Muscle of back (tissue), 11 donors: ENCODE measurements around the gene MRPL4. TPM values are rescaled to one million over a fixed set of nuclear protein-coding genes. Genes with fewer than 3 reads are reported as not detected.

ENCODE experiments used
- DNase-seq, 3 donors: peaks; one replicate each; pipeline versions ENCODE4 v3.0.0 to v3.0.0-alpha.2; 2013
- polyA plus RNA-seq, 10 donors: library from polyadenylated mRNA; unstranded; fragments of 120-200 nt; gene quantifications; one replicate each; pipeline ENCODE4 v1.2.1, GENCODE V29; 2013; ENCODE audit not compliant: insufficient read length in 10 of 10

The MRPL4 gene
- polyA plus RNA-seq, 10 donors, result 21.8 to 39.6 (median 30.0) TPM

- DNase-seq, result peak in 1 of 3 donors; percentile 65
Measured at GRCh38 chr19:10286803-10287737, 35.1 kb downstream of the MRPL4 start, which contains the start of gene ICAM4. TSS of gene ICAM4 (plus strand) at chr19:10286955. CDS start at chr19:10287013, 58 bp downstream.

DNA sequence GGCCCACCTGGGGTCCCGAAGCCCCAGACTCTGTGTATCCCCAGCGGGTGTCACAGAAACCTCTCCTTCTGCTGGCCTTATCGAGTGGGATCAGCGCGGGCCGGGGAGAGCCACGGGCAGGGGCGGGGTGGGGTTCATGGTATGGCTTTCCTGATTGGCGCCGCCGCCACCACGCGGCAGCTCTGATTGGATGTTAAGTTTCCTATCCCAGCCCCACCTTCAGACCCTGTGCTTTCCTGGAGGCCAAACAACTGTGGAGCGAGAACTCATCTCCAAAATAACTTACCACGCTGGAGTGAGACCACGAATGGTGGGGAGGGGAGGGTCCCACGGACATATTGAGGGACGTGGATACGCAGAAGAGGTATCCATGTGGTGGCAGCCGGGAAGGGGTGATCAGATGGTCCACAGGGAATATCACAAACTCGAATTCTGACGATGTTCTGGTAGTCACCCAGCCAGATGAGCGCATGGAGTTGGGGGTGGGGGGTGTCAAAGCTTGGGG is 36.7 kb downstream of the MRPL4 start:
- DNase-seq, result peak in 1 of 3 donors; percentile 57

DNA sequence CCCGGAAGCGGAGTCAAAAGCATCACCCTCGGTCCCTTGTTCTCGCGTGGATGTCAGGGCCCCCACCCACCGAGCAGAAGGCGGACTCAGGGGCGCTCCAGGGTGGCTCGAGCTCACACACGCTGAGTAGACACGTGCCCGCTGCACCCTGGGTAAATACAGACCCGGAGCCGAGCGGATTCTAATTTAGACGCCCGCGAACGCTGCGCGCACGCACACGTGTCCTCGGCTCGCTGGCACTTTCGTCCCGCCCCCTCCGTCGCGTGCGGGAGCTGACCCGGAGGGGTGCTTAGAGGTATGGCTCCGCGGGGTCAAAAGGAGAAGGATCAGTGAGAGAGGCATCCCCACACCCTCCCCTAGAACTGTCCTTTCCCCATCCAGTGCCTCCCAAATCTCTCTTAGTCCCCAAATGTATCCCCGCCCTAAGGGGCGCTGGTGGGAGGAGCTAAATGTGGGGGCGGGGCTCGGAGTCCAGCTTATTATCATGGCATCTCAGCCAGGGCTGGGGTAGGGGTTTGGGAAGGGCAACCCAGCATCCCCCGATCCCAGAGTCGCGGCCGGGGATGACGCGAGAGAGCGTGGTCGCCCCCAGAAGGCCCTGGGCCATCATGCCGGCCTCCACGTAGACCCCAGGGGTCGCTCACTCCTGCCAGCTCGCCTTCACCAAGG is 37.3 kb downstream of the MRPL4 start:
- peak in 1 of 3 donors; percentile 39 for DNase-seq

DNA sequence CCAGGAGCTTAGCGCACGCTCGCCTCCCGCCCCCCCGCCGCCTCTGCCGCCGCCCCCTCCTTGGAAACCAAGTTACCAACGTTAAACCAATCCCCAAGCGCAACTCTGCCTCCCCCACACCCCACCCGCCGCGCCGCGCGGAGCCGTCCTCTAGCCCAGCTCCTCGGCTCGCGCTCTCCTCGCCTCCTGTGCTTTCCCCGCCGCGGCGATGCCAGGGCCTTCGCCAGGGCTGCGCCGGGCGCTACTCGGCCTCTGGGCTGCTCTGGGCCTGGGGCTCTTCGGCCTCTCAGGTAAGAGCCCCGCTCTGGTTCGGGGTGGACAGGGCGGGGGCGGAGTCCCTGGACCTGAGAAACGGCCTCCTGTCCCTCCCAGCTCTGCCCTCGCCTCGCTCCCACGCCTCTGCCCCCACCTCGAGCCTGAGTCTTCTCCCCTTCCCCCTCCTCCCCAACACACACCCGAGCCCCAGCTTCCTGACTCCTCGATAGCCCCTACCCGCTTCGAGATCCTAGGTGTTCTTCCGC is 37.9 kb downstream of the MRPL4 start, which contains the start of gene ICAM5:
Gene ICAM5 (plus strand): TSS at position 117 of the 521 bp plus-strand sequence. CDS start 92 bp downstream, at position 209.
- DNase-seq, result no peak

- peak in 1 of 3 donors; percentile 38 for DNase-seq
Measured at GRCh38 chr19:10290357-10290875, 38.4 kb downstream of the MRPL4 start.

DNA sequence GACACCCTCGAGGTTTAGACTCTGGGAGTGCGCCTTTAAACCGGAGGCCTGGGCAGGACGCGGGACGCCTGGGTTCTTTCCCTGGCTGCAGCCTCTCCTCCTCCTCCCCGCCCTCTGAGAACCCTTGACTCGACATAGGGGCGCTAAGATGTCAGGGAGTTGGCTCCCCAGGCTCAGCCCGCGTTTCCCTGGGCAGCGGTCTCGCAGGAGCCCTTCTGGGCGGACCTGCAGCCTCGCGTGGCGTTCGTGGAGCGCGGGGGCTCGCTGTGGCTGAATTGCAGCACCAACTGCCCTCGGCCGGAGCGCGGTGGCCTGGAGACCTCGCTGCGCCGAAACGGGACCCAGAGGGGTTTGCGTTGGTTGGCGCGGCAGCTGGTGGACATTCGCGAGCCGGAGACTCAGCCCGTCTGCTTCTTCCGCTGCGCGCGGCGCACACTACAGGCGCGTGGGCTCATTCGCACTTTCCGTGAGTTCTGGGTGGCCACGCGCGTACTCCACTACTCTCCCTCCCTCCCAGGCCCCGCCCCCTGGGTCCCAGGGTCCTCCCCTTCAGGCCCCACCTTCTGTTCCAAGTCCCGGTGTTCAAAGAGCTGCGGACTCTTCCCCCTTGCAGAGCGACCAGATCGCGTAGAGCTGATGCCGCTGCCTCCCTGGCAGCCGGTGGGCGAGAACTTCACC is 39.0 kb downstream of the MRPL4 start:
- peak in 1 of 3 donors; percentile 62 for DNase-seq

GRCh38 chr19:10291554-10292205 is 39.7 kb downstream of the MRPL4 start:
- DNase-seq, result peak in 1 of 3 donors; percentile 37

DNA sequence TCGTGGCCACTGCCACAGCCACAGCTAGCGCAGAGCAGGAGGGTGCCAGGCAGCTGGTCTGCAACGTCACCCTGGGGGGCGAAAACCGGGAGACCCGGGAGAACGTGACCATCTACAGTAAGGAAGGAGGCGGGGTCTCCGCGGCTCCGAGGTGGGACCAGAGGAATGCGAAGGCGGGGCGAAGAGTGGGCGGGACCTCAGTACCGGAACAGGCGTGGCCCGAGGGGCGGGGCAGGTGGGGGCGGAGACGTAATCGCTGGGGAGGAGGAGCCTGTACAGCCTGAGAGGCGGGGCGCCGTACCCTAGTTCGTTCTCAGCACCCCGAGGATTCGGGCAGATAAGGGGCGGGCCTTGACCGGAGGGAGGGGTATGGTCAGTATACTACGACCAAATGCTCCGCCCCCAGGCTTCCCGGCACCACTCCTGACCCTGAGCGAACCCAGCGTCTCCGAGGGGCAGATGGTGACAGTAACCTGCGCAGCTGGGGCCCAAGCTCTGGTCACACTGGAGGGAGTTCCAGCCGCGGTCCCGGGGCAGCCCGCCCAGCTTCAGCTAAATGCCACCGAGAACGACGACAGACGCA is 40.3 kb downstream of the MRPL4 start:
- DNase-seq, result peak in 1 of 3 donors; percentile 52

GRCh38 chr19:10292789-10293636 is 41.0 kb downstream of the MRPL4 start:
- DNase-seq, result no peak

- no peak for DNase-seq
Measured at GRCh38 chr19:10293637-10294367, 41.8 kb downstream of the MRPL4 start.

- DNase-seq, result no peak
Measured at GRCh38 chr19:10294368-10294697, 42.3 kb downstream of the MRPL4 start.

DNA sequence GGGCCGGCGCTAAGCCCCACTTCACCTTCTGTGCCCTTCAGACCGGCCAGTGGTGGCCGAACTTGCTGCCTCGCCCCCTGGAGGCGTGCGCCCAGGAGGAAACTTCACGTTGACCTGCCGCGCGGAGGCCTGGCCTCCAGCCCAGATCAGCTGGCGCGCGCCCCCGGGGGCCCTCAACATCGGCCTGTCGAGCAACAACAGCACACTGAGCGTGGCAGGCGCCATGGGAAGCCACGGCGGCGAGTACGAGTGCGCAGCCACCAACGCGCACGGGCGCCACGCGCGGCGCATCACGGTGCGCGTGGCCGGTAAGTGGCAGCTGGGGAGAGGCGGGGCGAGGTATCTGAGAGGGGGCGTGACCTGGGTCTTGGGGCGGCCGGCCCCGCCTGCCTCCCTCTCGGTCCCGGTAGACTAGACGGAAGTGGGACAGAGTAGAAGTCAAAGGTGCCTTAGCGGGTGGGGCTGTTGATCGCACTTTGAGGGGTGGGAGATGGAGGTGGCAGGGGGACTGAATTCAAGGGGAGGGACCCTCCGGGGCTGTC is 43.4 kb downstream of the MRPL4 start:
- DNase-seq, result peak in 1 of 3 donors; percentile 55

DNA sequence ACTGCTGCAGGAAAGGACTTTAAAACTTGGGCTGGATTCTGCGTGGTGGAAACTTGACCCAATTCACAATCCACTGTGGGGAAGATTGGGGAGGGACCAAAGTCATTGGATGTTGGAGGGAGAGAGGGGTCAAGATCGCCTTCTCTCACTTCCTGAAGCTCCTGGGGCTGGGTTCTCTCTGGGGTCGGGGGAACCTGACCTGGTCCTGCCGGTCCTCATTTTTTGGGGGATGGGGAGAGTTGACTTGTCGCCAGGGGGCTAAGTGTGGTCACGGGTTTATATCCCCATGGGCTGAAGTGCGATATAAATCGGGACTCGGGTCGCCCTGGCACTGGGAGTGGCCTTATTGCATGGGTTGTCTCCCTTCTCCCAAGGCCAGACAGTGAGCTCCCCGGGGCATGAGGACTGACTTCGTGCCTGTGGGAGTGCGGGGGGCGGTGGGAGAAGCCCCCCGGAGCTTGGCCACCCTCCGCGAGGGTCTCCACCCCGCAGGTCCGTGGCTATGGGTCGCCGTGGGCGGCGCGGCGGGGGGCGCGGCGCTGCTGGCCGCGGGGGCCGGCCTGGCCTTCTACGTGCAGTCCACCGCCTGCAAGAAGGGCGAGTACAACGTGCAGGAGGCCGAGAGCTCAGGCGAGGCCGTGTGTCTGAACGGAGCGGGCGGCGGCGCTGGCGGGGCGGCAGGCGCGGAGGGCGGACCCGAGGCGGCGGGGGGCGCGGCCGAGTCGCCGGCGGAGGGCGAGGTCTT is 44.0 kb downstream of the MRPL4 start:
- no peak for DNase-seq

GRCh38 chr19:10299545-10300458 is 47.8 kb downstream of the MRPL4 start:
- DNase-seq, result no peak

GRCh38 chr19:10305139-10305806 is 53.3 kb downstream of the MRPL4 start:
- DNase-seq, result no peak

- DNase-seq, result no peak
Measured at GRCh38 chr19:10306327-10306726, 54.3 kb downstream of the MRPL4 start.
